Endothelial cell of umbilical vein (primary cell): Measurements from ENCODE around the gene CCL7.

ENCODE experiments used
- CTCF ChIP-seq, 2 donors: IDR thresholded peaks; 1 replicate in 1 of 2; 2 replicates in 1 of 2; pipeline ENCODE4 v1.5.1; 2011; ENCODE audit warnings: low read length in 2 of 2, mild to moderate bottlenecking in 2 of 2, moderate library complexity in 2 of 2, control low read depth in 1 of 2, inconsistent platforms in 1 of 2, low read depth in 1 of 2; ENCODE audit not compliant: insufficient read depth in 1 of 2; ENCODE audit errors: extremely low read depth in 1 of 2
- EZH2 ChIP-seq: IDR thresholded peaks from 2 replicates; pipeline ENCODE4 v1.6.1; 2012; ENCODE audit warnings: borderline replicate concordance, low read depth, mild to moderate bottlenecking, moderate library complexity, low read length, inconsistent platforms; ENCODE audit not compliant: severe bottlenecking
- MYC ChIP-seq: IDR thresholded peaks from one replicate; pipeline ENCODE4 v1.6.1; 2011; ENCODE audit warnings: mild to moderate bottlenecking, low read depth, low read length
- POLR2A ChIP-seq: IDR thresholded peaks from 2 replicates; pipeline ENCODE4 v1.6.1; 2012; ENCODE audit warnings: low read depth, mild to moderate bottlenecking, control low read depth, low read length
- TF ChIP-seq, protein P1 (sequence below): IDR thresholded peaks from 2 replicates; pipeline ENCODE4 v1.6.1; 2011; ENCODE audit not compliant: insufficient read depth, insufficient read length

DNA sequence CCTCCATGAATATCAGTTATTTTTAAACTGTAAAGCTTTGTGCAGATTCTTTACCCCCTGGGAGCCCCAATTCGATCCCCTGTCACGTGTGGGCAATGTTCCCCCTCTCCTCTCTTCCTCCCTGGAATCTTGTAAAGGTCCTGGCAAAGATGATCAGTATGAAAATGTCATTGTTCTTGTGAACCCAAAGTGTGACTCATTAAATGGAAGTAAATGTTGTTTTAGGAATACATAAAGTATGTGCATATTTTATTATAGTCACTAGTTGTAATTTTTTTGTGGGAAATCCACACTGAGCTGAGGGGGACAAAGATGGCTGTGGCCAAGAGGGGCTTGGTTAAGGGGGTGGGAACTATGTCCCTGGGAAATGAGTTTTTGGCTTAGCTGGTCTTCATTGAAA is 17.9 kb downstream of the CCL7 start:
- TF ChIP-seq MYC (no peak), CTCF (IDR thresholded peaks at IDR 0.05; ENCODE audit: extremely low read depth in 1 of 2, insufficient read depth in 1 of 2, low read depth in 1 of 2, low read length in 2 of 2) (no peak), POLR2A (no peak), EZH2 (no peak)
- TF ChIP-seq, protein P1, sequence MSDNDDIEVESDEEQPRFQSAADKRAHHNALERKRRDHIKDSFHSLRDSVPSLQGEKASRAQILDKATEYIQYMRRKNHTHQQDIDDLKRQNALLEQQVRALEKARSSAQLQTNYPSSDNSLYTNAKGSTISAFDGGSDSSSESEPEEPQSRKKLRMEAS: no peak
